Stimulated activated CD8-positive, alpha-beta memory T cell treated with anti-CD3 and anti-CD28 coated beads, Interleukin-4, amount 100 ng/mL, for 48 hours (primary cell): ENCODE results near the gene PCBP1.
"Not testable (repeated sequence)": the region's sequence is repeated elsewhere in the genome, so short reads cannot be mapped to it uniquely, and the experiment has no call there.

Source experiments
- DNase-seq: peaks from one replicate; pipeline ENCODE4 v3.0.0-alpha.2; 2020

The PCBP1 gene

GRCh38 chr2:70086838-70087701, at the start of gene PCBP1:
Gene PCBP1, plus strand, starts transcription at chr2:70087477. Its CDS starts 267 bp downstream, at chr2:70087744.
- peak; percentile 99 for DNase-seq

- no peak for DNase-seq
Measured at GRCh38 chr2:70039366-70039765, 47.9 kb upstream of the PCBP1 start.

- DNase-seq, result no peak
Measured at GRCh38 chr2:70041663-70042062, 45.6 kb upstream of the PCBP1 start.

- DNase-seq, result no peak
Measured at GRCh38 chr2:70042246-70042645, 45.0 kb upstream of the PCBP1 start.

GRCh38 chr2:70043252-70043875, 43.9 kb upstream of the PCBP1 start:
- DNase-seq, result peak; percentile 52

GRCh38 chr2:70044290-70045040, 42.8 kb upstream of the PCBP1 start:
- no peak for DNase-seq

- no peak for DNase-seq
Measured at GRCh38 chr2:70045405-70045804, 41.9 kb upstream of the PCBP1 start.

GRCh38 chr2:70045932-70046331, 41.3 kb upstream of the PCBP1 start:
- DNase-seq, result no peak

GRCh38 chr2:70046534-70046933, 40.7 kb upstream of the PCBP1 start:
- no peak for DNase-seq

- DNase-seq, result no peak
Measured at GRCh38 chr2:70047451-70047850, 39.8 kb upstream of the PCBP1 start.

- DNase-seq, result no peak
Measured at GRCh38 chr2:70049255-70049654, 38.0 kb upstream of the PCBP1 start.

- no peak for DNase-seq
Measured at GRCh38 chr2:70050631-70051425, 36.4 kb upstream of the PCBP1 start.

GRCh38 chr2:70055259-70055658, 32.0 kb upstream of the PCBP1 start:
- DNase-seq, result not testable (repeated sequence)

GRCh38 chr2:70061317-70061716, 26.0 kb upstream of the PCBP1 start:
- no peak for DNase-seq

- DNase-seq, result no peak
Measured at GRCh38 chr2:70062270-70062669, 25.0 kb upstream of the PCBP1 start.

GRCh38 chr2:70068119-70068518, 19.2 kb upstream of the PCBP1 start:
- DNase-seq, result no peak

GRCh38 chr2:70069049-70069448, 18.2 kb upstream of the PCBP1 start:
- DNase-seq, result peak; percentile 77

GRCh38 chr2:70070542-70071268, 16.6 kb upstream of the PCBP1 start:
- DNase-seq, result peak; percentile 60

- DNase-seq, result no peak
Measured at GRCh38 chr2:70073493-70073892, 13.8 kb upstream of the PCBP1 start.

- DNase-seq, result no peak
Measured at GRCh38 chr2:70078384-70078783, 8.9 kb upstream of the PCBP1 start.

- DNase-seq, result no peak
Measured at GRCh38 chr2:70080610-70081200, 6.6 kb upstream of the PCBP1 start.

- no peak for DNase-seq
Measured at GRCh38 chr2:70081221-70081620, 6.1 kb upstream of the PCBP1 start.
